ENCODE results near the gene MATR3.

DNA sequence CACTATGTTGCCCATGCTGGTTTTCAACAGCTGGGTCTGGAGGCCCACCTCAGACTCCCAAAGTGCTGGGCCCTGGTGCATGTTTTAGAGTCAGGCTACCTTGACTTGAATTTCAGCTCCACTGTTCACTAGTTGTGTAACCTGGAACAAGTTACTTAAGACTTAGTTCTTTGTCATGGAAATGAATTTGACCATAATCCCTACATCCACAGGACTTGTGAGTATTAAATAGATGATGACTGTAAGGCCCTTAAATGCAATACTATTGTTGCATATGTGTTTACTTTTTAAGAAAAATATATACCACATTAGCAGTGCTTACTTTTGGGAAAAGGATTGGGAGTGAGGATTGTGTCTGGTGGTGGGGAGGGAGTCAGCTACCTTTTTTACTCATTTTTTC lies 64.5 kb downstream of the MATR3 start:
- no peak for TF ChIP-seq POLR2A (IDR thresholded peaks at IDR 0.05)
- no peak for TF ChIP-seq EP300 (IDR thresholded peaks at IDR 0.05)
